GOT3 (cell line): ENCODE results near the gene PSME1.

Experiments
- DNase-seq: peaks from one replicate; lab custom pipeline; 2025; ENCODE audit warnings: mixed read lengths; lab: John Stamatoyannopoulos, UW

The PSME1 gene

GRCh38 chr14:24135834-24136683 is at the start of gene PSME1:
Gene PSME1, plus strand, starts transcription at chr14:24136194. Its CDS starts 69 bp downstream, at chr14:24136263.
- DNase-seq: peak; percentile 51

GRCh38 chr14:24087004-24087403 is 49.0 kb upstream of the PSME1 start:
- DNase-seq: no peak

- DNase-seq: no peak
Measured at GRCh38 chr14:24088095-24088494, 47.9 kb upstream of the PSME1 start.

- no peak for DNase-seq
Measured at GRCh38 chr14:24089890-24090289, 46.1 kb upstream of the PSME1 start.

- no peak for DNase-seq
Measured at GRCh38 chr14:24092110-24092504, 43.9 kb upstream of the PSME1 start.

- DNase-seq: no peak
Measured at GRCh38 chr14:24092505-24093206, 43.3 kb upstream of the PSME1 start.

- DNase-seq: no peak
Measured at GRCh38 chr14:24093207-24093900, 42.6 kb upstream of the PSME1 start.

GRCh38 chr14:24093901-24094840 is 41.8 kb upstream of the PSME1 start, which contains the start of gene PCK2:
Gene PCK2, plus strand, starts transcription at chr14:24094311. Its CDS starts 95 bp downstream, at chr14:24094406.
- DNase-seq: peak; percentile 35

GRCh38 chr14:24094841-24095270 is 41.1 kb upstream of the PSME1 start:
- no peak for DNase-seq

GRCh38 chr14:24095271-24096068 is 40.5 kb upstream of the PSME1 start:
- no peak for DNase-seq

GRCh38 chr14:24096545-24097181 is 39.3 kb upstream of the PSME1 start:
- DNase-seq: no peak

- no peak for DNase-seq
Measured at GRCh38 chr14:24098229-24098926, 37.6 kb upstream of the PSME1 start.

- DNase-seq: no peak
Measured at GRCh38 chr14:24098927-24099813, 36.8 kb upstream of the PSME1 start.

- no peak for DNase-seq
Measured at GRCh38 chr14:24100197-24100981, 35.6 kb upstream of the PSME1 start.

GRCh38 chr14:24100982-24101494 is 35.0 kb upstream of the PSME1 start:
- DNase-seq: no peak

- DNase-seq: no peak
Measured at GRCh38 chr14:24102357-24103048, 33.5 kb upstream of the PSME1 start.

GRCh38 chr14:24103451-24103850 is 32.5 kb upstream of the PSME1 start:
- no peak for DNase-seq
